Muscle layer of colon (tissue), 2 donors: Measurements from ENCODE around the gene GTPBP1.
A peak's percentile ranks its signal among the peaks of the same experiment; 100 is the strongest.

ENCODE experiments used
- H3K27ac ChIP-seq: one replicate; pipeline ENCODE4 v1.7.0; 2013; ENCODE audit warnings: low read depth, mild to moderate bottlenecking, low read length, moderate library complexity
- H3K27me3 ChIP-seq, 2 donors: one replicate each; pipeline ENCODE4 v1.7.0; 2013; ENCODE audit warnings: low read length in 2 of 2, mild to moderate bottlenecking in 2 of 2; ENCODE audit not compliant: insufficient read depth in 2 of 2, control insufficient read depth in 1 of 2
- H3K36me3 ChIP-seq: one replicate; pipeline ENCODE4 v1.7.0; 2013; ENCODE audit warnings: mild to moderate bottlenecking, low read length; ENCODE audit not compliant: insufficient read depth
- H3K4me1 ChIP-seq: one replicate; pipeline ENCODE4 v1.7.0; 2013; ENCODE audit warnings: mild to moderate bottlenecking, low read length; ENCODE audit not compliant: insufficient read depth
- H3K4me3 ChIP-seq, 2 donors: one replicate each; pipeline ENCODE4 v1.7.0; 2013; ENCODE audit warnings: low read length in 2 of 2, low read depth in 1 of 2, mild to moderate bottlenecking in 1 of 2, moderate library complexity in 1 of 2
- H3K9ac ChIP-seq: one replicate; pipeline ENCODE4 v1.7.0; 2013; ENCODE audit warnings: low read length
- H3K9me3 ChIP-seq: one replicate; pipeline ENCODE4 v1.7.0; 2013; ENCODE audit warnings: mild to moderate bottlenecking, low read length
- donor health status: abdominal sarcoma.
- donor health status: Adenocarcinoma of cecum.

The GTPBP1 gene

DNA sequence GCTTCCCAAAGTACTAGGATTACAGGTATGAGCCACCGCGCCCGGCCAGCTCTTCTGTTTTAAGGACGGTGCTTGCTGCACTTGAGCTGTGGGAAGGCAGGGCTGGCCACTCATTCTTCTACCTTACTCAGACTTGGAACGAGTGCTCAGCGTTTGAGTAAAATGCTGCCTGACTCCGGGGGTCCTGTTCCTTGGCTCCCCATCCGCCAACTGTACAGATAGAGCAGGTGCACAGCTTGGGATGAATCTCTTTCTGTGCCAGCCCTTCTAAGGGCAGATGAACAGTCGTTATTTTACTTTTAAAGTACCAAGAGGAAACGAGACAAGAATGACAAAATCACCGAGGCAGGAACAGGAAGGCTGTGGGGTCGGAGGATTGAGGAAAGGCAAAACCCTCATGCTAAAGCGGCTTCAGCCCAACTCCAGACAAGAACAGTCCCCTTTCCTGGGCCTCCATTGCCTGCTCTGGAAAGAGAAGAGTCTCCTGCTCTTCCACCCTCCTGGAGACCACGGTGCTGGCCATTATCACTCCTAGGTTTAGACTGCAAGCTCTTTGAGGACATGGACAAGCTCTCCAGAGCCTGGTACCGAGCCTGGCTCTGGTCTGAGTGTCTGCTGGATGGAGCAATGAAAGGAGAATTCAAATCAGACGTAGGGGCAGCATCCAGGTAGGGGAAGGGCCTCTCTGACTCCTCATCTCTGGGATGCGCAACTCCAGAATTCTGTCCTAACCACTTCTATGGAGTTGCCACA lies 51.1 kb downstream of the GTPBP1 start:
- H3K27ac ChIP-seq: peak overlapping the region; percentile 78
- no peak overlapping the region for H3K9ac ChIP-seq
- no peaks in the 10 kb centered on the region for H3K9me3 ChIP-seq
- H3K4me1 ChIP-seq: peaks cover 18% of the 10 kb centered on the region
- no peak overlapping the region for H3K4me3 ChIP-seq
- no peaks in the 10 kb centered on the region for H3K27me3 ChIP-seq
- H3K36me3 ChIP-seq: peaks cover 11% of the 10 kb centered on the region

DNA sequence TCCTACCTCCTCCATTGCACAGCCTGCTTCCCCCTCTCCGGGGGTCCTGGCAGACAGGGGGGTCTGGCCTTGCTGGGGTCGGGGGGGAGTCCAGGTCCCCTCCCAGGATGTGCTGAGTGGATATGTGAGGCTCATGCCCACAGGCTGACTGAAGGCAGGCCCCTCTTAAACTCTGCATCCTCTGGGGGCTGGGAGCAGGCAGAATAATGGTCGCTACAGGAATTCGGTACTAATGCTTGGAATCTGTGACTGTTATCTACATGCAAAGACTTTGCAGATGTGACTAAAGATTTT lies 51.7 kb downstream of the GTPBP1 start:
- H3K36me3 ChIP-seq: peaks cover 6% of the 10 kb centered on the region
- no peak overlapping the region for H3K27ac ChIP-seq
- no peaks in the 10 kb centered on the region for H3K9me3 ChIP-seq
- H3K4me3 ChIP-seq: no peak overlapping the region
- H3K27me3 ChIP-seq: no peaks in the 10 kb centered on the region
- H3K4me1 ChIP-seq: peaks cover 18% of the 10 kb centered on the region
- H3K9ac ChIP-seq: no peak overlapping the region

- Histone ChIP-seq H3K4me3 (no peak overlapping the region), H3K9ac (no peak overlapping the region), H3K4me1 (peaks cover 18% of the 10 kb centered on the region)
Observed at GRCh38 chr22:38758276-38758945, 52.7 kb downstream of the GTPBP1 start.

DNA sequence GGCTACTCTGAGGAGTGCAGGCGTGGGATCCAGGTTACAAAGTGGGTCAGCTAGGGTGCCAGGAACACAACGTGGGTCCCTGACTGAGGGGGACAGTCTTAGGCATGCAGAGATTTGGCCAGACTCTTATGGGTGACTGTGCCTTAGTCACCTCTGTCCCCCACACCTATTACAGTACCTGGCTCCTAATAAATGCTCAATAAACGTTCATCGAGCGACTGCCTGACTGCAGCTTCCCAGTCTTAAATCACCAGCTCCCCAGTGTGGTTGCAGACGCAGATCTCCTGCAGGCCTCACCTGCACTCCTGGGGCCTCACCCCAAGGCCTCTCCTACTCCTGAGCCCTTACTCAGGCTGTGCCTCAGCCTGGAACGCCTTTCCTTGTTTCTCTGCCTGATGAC lies 53.3 kb downstream of the GTPBP1 start:
- Histone ChIP-seq H3K9ac (no peak overlapping the region), H3K4me1 (peaks cover 12% of the 10 kb centered on the region), H3K27ac (no peak overlapping the region)

More at GRCh38 chr22:38758276-38758945, 52.7 kb downstream of the GTPBP1 start:
- Histone ChIP-seq H3K9me3 (no peaks in the 10 kb centered on the region), H3K36me3 (peaks cover 4% of the 10 kb centered on the region), H3K27me3 (no peaks in the 10 kb centered on the region), H3K27ac (no peak overlapping the region)

DNA sequence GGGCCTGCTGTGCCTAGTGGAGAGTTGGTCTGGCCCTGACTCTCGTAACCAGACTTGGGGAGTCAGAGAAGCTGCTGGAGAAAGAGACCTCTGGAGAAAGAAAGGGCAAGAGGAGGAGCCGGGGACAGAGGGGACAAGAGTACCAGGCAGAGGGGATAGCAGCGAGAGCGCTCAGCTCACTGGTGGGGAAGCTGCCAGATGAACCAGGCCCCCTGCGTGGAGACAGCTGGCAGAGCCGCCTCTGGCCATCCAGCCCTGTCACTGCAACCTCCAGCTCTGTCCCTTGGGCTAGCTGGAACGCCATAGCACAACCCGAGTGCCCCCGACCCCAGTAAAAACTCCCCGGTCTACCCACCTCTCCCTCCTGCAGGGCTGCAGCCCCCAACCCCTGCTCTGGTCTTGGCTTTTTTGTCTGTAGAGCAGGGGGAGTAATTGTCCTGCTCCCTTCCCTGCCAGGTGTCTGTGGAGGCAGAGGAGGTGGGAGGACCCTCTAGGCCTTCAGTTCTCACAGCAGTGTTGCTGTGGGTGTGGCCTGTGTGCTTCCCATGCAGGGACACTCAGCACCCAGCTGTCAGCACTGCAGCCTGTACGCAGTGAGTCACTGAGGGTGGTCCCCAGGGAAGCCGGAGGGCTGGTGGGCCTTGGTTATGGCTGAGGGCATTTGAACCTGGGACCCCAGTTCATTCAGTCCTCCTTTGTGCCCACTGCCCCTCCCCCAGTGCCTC lies 54.9 kb downstream of the GTPBP1 start:
- Histone ChIP-seq H3K4me3 (no peak overlapping the region), H3K36me3 (no peaks in the 10 kb centered on the region), H3K9ac (no peak overlapping the region), H3K27me3 (no peaks in the 10 kb centered on the region), H3K9me3 (no peaks in the 10 kb centered on the region), H3K27ac (no peak overlapping the region), H3K4me1 (peaks cover 8% of the 10 kb centered on the region)

More for the DNA sequence above, 53.3 kb downstream of the GTPBP1 start:
- H3K4me3 ChIP-seq: no peak overlapping the region
- H3K36me3 ChIP-seq: no peaks in the 10 kb centered on the region
- H3K9me3 ChIP-seq: no peaks in the 10 kb centered on the region
- H3K27me3 ChIP-seq: no peaks in the 10 kb centered on the region

- Histone ChIP-seq H3K4me1 (peaks cover 4% of the 10 kb centered on the region), H3K4me3 (no peak overlapping the region), H3K27ac (no peak overlapping the region), H3K36me3 (no peaks in the 10 kb centered on the region), H3K9me3 (no peaks in the 10 kb centered on the region), H3K27me3 (no peaks in the 10 kb centered on the region), H3K9ac (no peak overlapping the region)
Observed at GRCh38 chr22:38761202-38762162, 55.7 kb downstream of the GTPBP1 start.

DNA sequence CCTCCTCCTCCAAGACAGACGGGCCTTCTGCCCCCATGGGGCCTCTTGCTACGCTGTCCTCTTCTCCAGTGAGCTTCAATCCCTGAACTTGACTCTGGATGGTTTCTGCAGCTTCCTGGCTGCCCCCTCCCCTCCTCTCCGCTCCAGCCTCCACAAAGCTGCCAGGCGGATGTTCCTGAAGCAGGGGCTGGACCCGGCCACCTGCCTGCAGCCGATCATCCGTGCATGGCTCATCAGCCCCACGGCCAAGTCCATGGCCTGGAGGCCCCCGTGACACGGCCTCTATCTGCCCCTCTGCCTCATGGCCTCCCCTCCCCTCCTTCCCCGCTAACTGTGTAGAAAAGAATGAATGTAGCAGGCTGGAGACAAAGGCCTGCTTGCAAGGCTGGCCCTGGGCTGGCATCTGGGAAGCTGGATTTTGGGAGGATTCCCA lies 56.8 kb downstream of the GTPBP1 start:
- H3K27ac ChIP-seq: no peak overlapping the region
- no peak overlapping the region for H3K9ac ChIP-seq

GRCh38 chr22:38766076-38766777 lies 60.5 kb downstream of the GTPBP1 start:
- Histone ChIP-seq H3K9ac (no peak overlapping the region), H3K36me3 (no peaks in the 10 kb centered on the region), H3K4me3 (no peak overlapping the region), H3K27me3 (peaks cover 0 to 3% of the 10 kb centered on the region in 2 donors), H3K4me1 (no peaks in the 10 kb centered on the region), H3K9me3 (no peaks in the 10 kb centered on the region), H3K27ac (no peak overlapping the region)

More for the DNA sequence above, 56.8 kb downstream of the GTPBP1 start:
- Histone ChIP-seq H3K4me3 (no peak overlapping the region), H3K27me3 (peaks cover 0 to 3% of the 10 kb centered on the region in 2 donors), H3K36me3 (no peaks in the 10 kb centered on the region), H3K4me1 (no peaks in the 10 kb centered on the region), H3K9me3 (no peaks in the 10 kb centered on the region)

DNA sequence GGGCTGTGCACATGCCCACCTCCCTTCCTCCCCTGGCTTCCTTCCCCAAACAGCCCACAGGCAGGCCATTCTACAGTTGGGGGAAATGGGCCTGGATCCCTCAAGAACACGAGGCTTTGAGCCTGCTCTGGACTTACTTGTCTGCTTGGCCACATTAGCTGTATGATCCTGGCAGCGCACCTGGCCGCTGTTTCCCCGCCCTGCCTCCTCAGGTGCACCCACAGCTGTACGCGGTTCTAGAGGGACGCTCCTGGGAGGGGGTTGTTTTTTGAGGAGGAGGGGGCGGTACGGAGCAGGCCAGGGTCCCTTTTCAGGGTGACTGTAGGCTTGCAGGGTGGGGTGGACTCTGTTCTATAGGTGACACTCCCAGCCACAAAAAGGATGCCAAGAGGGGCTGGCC lies 61.6 kb downstream of the GTPBP1 start:
- Histone ChIP-seq H3K4me1 (no peaks in the 10 kb centered on the region), H3K4me3 (no peak overlapping the region), H3K27ac (no peak overlapping the region), H3K9ac (no peak overlapping the region), H3K27me3 (peaks cover 0 to 3% of the 10 kb centered on the region in 2 donors), H3K36me3 (no peaks in the 10 kb centered on the region), H3K9me3 (no peaks in the 10 kb centered on the region)

GRCh38 chr22:38768036-38768435 lies 62.3 kb downstream of the GTPBP1 start:
- no peak overlapping the region for H3K9ac ChIP-seq
- H3K4me1 ChIP-seq: no peaks in the 10 kb centered on the region
- H3K27ac ChIP-seq: no peak overlapping the region

More at GRCh38 chr22:38768036-38768435, 62.3 kb downstream of the GTPBP1 start:
- Histone ChIP-seq H3K4me3 (no peak overlapping the region), H3K9me3 (no peaks in the 10 kb centered on the region), H3K27me3 (peaks cover 0 to 3% of the 10 kb centered on the region in 2 donors), H3K36me3 (no peaks in the 10 kb centered on the region)
